Esophagus muscularis mucosa (tissue), 4 donors: ENCODE data around the gene KHDC4. TPM values are rescaled to one million over a fixed set of nuclear protein-coding genes. Genes with fewer than 3 reads are reported as not detected.

Source experiments
- DNase-seq: peaks from one replicate; pipeline ENCODE4 v3.0.0-alpha.2; 2017; ENCODE audit errors: extremely low spot score
- H3K27ac ChIP-seq, 4 donors: fragments of 200-600 bp; sonication (generic); replicated peaks in 1 of 4; 1 replicate in 3 of 4; 2 replicates in 1 of 4; pipeline ENCODE4 v1.5.1; 2016 to 2019; ENCODE audit warnings: mild to moderate bottlenecking in 1 of 4
- H3K27me3 ChIP-seq, 4 donors: fragments of 200-600 bp; sonication (generic); one replicate each; pipeline versions ENCODE4 v1.5.1 to v1.6.0; 2016 to 2019
- H3K36me3 ChIP-seq, 4 donors: fragments of 200-600 bp; sonication (generic); one replicate each; pipeline ENCODE4 v1.5.1; 2016 to 2019
- H3K4me1 ChIP-seq, 4 donors: fragments of 200-600 bp; sonication (generic); one replicate each; pipeline ENCODE4 v1.5.1; 2016 to 2019
- H3K4me3 ChIP-seq, 4 donors: fragments of 200-600 bp; sonication (generic); 1 replicate in 2 of 4; 2 replicates in 2 of 4; pipeline ENCODE4 v1.5.1; 2016 to 2019; ENCODE audit warnings: mild to moderate bottlenecking in 4 of 4, moderate library complexity in 1 of 4
- H3K9me3 ChIP-seq, 4 donors: fragments of 200-600 bp; sonication (generic); 1 replicate in 3 of 4; 2 replicates in 1 of 4; pipeline ENCODE4 v1.5.1; 2016 to 2019
- EP300 ChIP-seq: sonication (generic); formaldehyde crosslinking; IDR thresholded peaks from one replicate; pipeline ENCODE4 v1.6.1; 2017; ENCODE audit warnings: antibody characterized with exemption
- POLR2A ChIP-seq: fragments of 450-650 bp; IDR thresholded peaks from one replicate; pipeline ENCODE4 v1.6.1; 2017; ENCODE audit warnings: antibody characterized with exemption, moderate library complexity, mild to moderate bottlenecking, low read depth
- POLR2AphosphoS5 ChIP-seq, 2 donors: sonication (generic); formaldehyde crosslinking; IDR thresholded peaks; one replicate each; pipeline ENCODE4 v1.6.1; 2017; ENCODE audit warnings: antibody characterized with exemption in 2 of 2
- WGBS: methylation state at CpG from one replicate; pipeline ENCODE4 v1.1.5; 2018; 5-methylcytosine and 5-hydroxymethylcytosine counted together
- intact Hi-C: fragments of 100-400 bp; cut with DNase I; formaldehyde crosslinking; loops from one replicate; pipeline ENCODE4 v1.15.1; 2023
- total RNA-seq, 4 donors: library from RNA; depleted of rRNA; stranded (reverse); fragments of >200 nt; gene quantifications; one replicate each; pipeline versions ENCODE4 v1.1.0 to v1.2.1, GENCODE V29; 2016
- TF ChIP-seq, protein P1 (sequence below), 3 experiments: fragments of 200-600 bp in 2 of 3; fragments of 450-650 bp in 1 of 3; sonication (generic) in 2 of 3; IDR thresholded peaks; one replicate each; pipeline ENCODE4 v1.5.1; 2017 to 2019; ENCODE audit warnings: antibody characterized with exemption in 3 of 3, mild to moderate bottlenecking in 2 of 3, moderate library complexity in 1 of 3

Gene KHDC4
- total RNA-seq, 4 donors from 2014 or later: 25.8 to 41.5 (median 29.2) TPM

DNA sequence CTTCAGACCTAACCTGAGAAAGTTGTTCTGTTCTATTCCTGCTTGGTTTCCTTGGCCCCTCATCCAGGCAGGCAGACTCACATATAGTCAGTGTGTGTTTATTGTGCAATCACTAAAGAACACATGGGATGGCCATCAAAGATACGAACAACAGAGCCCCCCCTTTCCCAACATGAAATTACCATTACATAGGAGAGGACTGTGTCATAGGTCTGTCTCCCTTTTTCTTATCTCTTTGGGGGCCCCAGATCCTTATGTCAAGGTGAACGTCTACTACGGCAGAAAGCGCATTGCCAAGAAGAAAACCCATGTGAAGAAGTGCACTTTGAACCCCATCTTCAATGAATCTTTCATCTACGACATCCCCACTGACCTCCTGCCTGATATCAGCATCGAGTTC lies 53.3 kb downstream of the KHDC4 start:
- Histone ChIP-seq H3K4me3 (no peak overlapping the region), H3K4me1 (peaks cover 0 to 8% (median 0%) of the 10 kb centered on the region in 4 donors), H3K27me3 (no peaks in the 10 kb centered on the region), H3K9me3 (no peaks in the 10 kb centered on the region), H3K27ac (no peak overlapping the region), H3K36me3 (peaks cover 8 to 38% (median 23%) of the 10 kb centered on the region in 4 donors)
- DNase-seq: no peak
- intact Hi-C loops: no loop called here
- TF ChIP-seq POLR2A: no peak
- no peak for TF ChIP-seq EP300
- no peak for TF ChIP-seq POLR2AphosphoS5 (IDR thresholded peaks at IDR 0.05)
- TF ChIP-seq, protein P1, sequence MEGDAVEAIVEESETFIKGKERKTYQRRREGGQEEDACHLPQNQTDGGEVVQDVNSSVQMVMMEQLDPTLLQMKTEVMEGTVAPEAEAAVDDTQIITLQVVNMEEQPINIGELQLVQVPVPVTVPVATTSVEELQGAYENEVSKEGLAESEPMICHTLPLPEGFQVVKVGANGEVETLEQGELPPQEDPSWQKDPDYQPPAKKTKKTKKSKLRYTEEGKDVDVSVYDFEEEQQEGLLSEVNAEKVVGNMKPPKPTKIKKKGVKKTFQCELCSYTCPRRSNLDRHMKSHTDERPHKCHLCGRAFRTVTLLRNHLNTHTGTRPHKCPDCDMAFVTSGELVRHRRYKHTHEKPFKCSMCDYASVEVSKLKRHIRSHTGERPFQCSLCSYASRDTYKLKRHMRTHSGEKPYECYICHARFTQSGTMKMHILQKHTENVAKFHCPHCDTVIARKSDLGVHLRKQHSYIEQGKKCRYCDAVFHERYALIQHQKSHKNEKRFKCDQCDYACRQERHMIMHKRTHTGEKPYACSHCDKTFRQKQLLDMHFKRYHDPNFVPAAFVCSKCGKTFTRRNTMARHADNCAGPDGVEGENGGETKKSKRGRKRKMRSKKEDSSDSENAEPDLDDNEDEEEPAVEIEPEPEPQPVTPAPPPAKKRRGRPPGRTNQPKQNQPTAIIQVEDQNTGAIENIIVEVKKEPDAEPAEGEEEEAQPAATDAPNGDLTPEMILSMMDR (IDR thresholded peaks at IDR 0.05): no peak
- WGBS: 91% methylated on average over 6 of the region's 6 CpGs

DNA sequence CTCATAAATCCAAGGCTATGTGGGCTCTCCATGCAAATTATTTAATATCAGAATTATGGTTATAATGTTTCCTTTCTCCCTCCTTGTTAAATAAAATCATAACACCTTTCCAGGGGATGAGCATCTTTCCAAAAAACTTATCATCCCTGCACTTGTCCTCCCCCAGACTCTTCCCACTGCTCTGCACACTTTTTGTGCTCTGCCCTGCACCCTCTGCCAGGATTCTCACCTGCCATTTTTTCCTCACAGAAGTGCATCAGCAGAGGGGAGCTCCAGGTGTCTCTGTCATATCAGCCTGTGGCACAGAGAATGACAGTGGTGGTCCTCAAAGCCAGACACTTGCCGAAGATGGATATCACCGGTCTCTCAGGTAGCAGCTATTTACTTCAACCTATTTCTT lies 54.0 kb downstream of the KHDC4 start:
- H3K27ac ChIP-seq: no peak overlapping the region
- H3K4me3 ChIP-seq: no peak overlapping the region
- TF ChIP-seq EP300 (no peak), POLR2AphosphoS5 (IDR thresholded peaks at IDR 0.05) (no peak), POLR2A (no peak)
- TF ChIP-seq, protein P1 (IDR thresholded peaks at IDR 0.05): no peak
- no peak for DNase-seq
- no peaks in the 10 kb centered on the region for H3K27me3 ChIP-seq
- WGBS: 93% methylated on average over 2 of the region's 2 CpGs
- intact Hi-C loops: no loop called here
- H3K4me1 ChIP-seq: peaks cover 0 to 8% (median 0%) of the 10 kb centered on the region in 4 donors
- H3K36me3 ChIP-seq: peaks cover 8 to 38% (median 23%) of the 10 kb centered on the region in 4 donors
- no peaks in the 10 kb centered on the region for H3K9me3 ChIP-seq

DNA sequence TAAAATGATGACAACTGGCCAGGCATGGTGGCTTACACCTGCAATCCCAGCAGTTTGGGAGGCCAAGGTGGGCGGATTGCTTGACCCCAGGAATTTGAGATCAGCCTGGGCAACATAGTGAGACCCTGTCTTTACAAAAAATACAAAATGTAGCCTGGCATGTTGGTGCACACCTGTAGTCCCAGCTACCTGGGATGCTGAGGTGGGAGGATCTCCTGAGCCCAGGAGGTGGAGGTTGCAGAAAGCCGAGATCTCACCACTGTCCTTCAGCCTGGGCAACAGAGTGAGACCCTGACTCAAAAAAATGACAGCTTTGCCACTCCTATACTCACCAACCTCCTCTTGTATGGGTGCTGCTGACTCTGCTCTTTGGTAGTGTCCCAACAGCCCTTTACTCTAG lies 56.3 kb downstream of the KHDC4 start:
- Histone ChIP-seq H3K27ac (no peak overlapping the region), H3K27me3 (no peaks in the 10 kb centered on the region), H3K9me3 (no peaks in the 10 kb centered on the region), H3K4me3 (no peak overlapping the region), H3K4me1 (peaks cover 0 to 7% (median 0%) of the 10 kb centered on the region in 4 donors), H3K36me3 (peaks cover 8 to 34% (median 24%) of the 10 kb centered on the region in 4 donors)
- WGBS: 100% methylated on average over 2 of the region's 2 CpGs
- DNase-seq: no peak
- intact Hi-C loops: no loop called here
- TF ChIP-seq POLR2A (no peak), EP300 (no peak), POLR2AphosphoS5 (IDR thresholded peaks at IDR 0.05) (no peak)
- TF ChIP-seq, protein P1 (IDR thresholded peaks at IDR 0.05): no peak

DNA sequence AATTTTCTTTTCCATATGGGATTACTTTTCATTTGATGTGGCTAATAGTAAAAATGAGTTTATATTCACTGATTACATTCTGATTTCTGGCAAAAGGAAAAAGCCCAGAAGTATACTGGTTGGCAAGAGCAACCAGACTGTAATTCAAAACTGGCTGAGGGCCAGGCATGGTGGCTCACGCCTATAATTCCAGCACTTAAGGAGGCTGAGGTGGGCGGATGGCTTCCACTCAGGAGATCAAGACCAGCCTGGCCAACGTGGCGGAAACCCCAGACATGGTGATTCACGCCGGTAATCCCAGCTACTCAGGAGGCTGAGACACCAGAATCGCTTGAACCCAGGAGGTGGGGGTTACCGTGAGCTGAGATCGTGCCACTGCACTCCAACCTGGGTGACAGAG lies 60.4 kb downstream of the KHDC4 start:
- TF ChIP-seq EP300: no peak
- TF ChIP-seq POLR2AphosphoS5 (IDR thresholded peaks at IDR 0.05): no peak
- TF ChIP-seq, protein P1 (IDR thresholded peaks at IDR 0.05): no peak
- TF ChIP-seq POLR2A: no peak
- Histone ChIP-seq H3K9me3 (no peaks in the 10 kb centered on the region), H3K27me3 (no peaks in the 10 kb centered on the region), H3K4me1 (peaks cover 0 to 18% (median 10%) of the 10 kb centered on the region in 4 donors), H3K36me3 (peaks cover 0 to 12% (median 4%) of the 10 kb centered on the region in 4 donors), H3K4me3 (no peak overlapping the region), H3K27ac (no peak overlapping the region)
- intact Hi-C loops: no loop called here
- 61% methylated on average over 9 of the region's 9 CpGs for WGBS
- DNase-seq: no peak

DNA sequence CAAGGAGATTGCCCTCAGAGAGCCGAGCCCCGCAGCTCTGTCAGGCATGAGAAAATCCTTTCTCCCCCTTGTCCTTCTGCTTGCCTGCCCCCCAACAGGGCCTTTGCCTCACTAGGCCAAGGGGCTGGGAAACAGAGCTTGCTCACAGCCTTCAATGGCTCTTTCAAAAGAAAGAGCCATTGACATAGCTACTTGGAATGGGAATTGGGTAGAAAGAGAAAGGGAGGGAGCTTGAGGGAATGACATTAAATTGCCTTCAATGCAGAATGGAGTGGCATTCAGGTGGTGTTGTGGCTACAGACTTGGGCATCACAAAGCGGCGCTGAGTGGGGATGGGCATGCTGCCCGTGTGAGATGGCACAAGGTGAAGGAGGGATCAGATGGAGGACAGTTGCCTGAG lies 61.7 kb downstream of the KHDC4 start:
- H3K4me1 ChIP-seq: peaks cover 0 to 18% (median 10%) of the 10 kb centered on the region in 4 donors
- WGBS: 95% methylated on average over 5 of the region's 5 CpGs
- H3K4me3 ChIP-seq: no peak overlapping the region
- H3K36me3 ChIP-seq: peaks cover 0 to 22% (median 9%) of the 10 kb centered on the region in 4 donors
- no peak for TF ChIP-seq POLR2A
- TF ChIP-seq, protein P1 (IDR thresholded peaks at IDR 0.05): no peak
- TF ChIP-seq POLR2AphosphoS5 (IDR thresholded peaks at IDR 0.05): no peak
- TF ChIP-seq EP300: no peak
- DNase-seq: no peak
- no peaks in the 10 kb centered on the region for H3K27me3 ChIP-seq
- no peaks in the 10 kb centered on the region for H3K9me3 ChIP-seq
- intact Hi-C loops: no loop called here
- H3K27ac ChIP-seq: peak overlapping the region in 3 of 4 donors; percentile 3 to 48 (median 31)
